ENCODE data around the gene HTATSF1.

DNA sequence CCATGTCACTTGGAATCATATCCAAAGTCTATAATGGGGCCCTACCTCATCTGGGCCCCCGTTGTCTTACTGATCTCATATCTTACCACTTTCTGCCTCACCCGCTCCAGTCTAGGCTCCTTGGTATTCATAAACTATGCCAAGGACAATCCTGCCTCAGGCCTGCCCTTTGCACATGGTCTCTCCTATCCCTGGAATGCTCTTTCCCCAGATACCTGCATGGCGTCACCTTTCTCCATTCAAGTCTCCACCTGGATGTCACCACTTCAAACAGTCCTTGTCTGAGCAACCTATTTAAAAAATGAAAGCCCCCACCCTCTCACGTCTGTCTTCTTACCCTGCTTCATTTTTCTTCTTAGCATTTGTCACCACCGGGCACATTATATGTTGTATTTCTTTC, 42.8 kb downstream of the HTATSF1 start:
- no peak for TF ChIP-seq ZNF274 (IDR thresholded peaks at IDR 0.05; ENCODE audit: low read depth, low read length)
- no peak for TF ChIP-seq SUZ12 (IDR thresholded peaks at IDR 0.05; ENCODE audit: extremely low read depth, insufficient read depth, insufficient read length)
- TF ChIP-seq YY1 (IDR thresholded peaks at IDR 0.05; ENCODE audit: insufficient read depth, insufficient read length), result no peak
